Upper lobe of left lung (tissue), 4 donors: ENCODE data around the gene IKZF2.

Experiments
- POLR2A ChIP-seq, 4 donors: fragments of 450-650 bp; IDR thresholded peaks; one replicate each; pipeline ENCODE4 v1.5.1; 2016 to 2017; ENCODE audit warnings: antibody characterized with exemption in 4 of 4, mild to moderate bottlenecking in 2 of 4
- POLR2AphosphoS5 ChIP-seq, 2 donors: sonication (generic); formaldehyde crosslinking; IDR thresholded peaks; one replicate each; pipeline ENCODE4 v1.5.1; 2017; ENCODE audit warnings: antibody characterized with exemption in 2 of 2

- TF ChIP-seq POLR2AphosphoS5 (IDR thresholded peaks at IDR 0.05): no peak
- no peak for TF ChIP-seq POLR2A (IDR thresholded peaks at IDR 0.05)
Measured at GRCh38 chr2:212987492-212987891, 163.9 kb downstream of the IKZF2 start.
